Activated CD4-positive, alpha-beta T cell treated with anti-CD3 and anti-CD28 coated beads for 36 hours (primary cell): ENCODE measurements around the gene TNP2. TPM values are rescaled to one million over a fixed set of nuclear protein-coding genes. Genes with fewer than 3 reads are reported as not detected.

ENCODE experiments used
- ATAC-seq: fragments of 200-7000 bp; cut with Tn5 transposase; one replicate; pipeline ENCODE4 v1.10.0; 2021; ENCODE audit warnings: mild to moderate bottlenecking, moderate library complexity
- CTCF ChIA-PET: fragments of 350-600 bp; sonication (Branson Sonifier 250); formaldehyde crosslinking; loops from one replicate; lab custom pipeline; 2021; ENCODE audit warnings: antibody characterized with exemption; lab: Charles Lee
- POLR2A ChIA-PET: fragments of 350-600 bp; sonication (Branson Sonifier 250); formaldehyde crosslinking; loops from one replicate; lab custom pipeline; 2021; ENCODE audit warnings: antibody characterized with exemption, inconsistent platforms; lab: Charles Lee
- DNase-seq: peaks from one replicate; pipeline ENCODE4 v3.0.0-alpha.2; 2020
- H3K27ac Mint-ChIP-seq: one replicate; pipeline ENCODE4 v1.8.0; 2021; ENCODE audit warnings: mixed read lengths
- H3K27me3 Mint-ChIP-seq: one replicate; pipeline ENCODE4 v1.8.0; 2021; ENCODE audit warnings: mixed read lengths
- H3K36me3 Mint-ChIP-seq: one replicate; pipeline ENCODE4 v1.8.0; 2021; ENCODE audit warnings: low read depth, mixed read lengths
- H3K4me1 Mint-ChIP-seq: one replicate; pipeline ENCODE4 v1.8.0; 2021; ENCODE audit warnings: mixed read lengths
- H3K4me3 Mint-ChIP-seq: one replicate; pipeline ENCODE4 v1.8.0; 2021; ENCODE audit warnings: mild to moderate bottlenecking, moderate library complexity, mixed read lengths
- H3K9me3 Mint-ChIP-seq: one replicate; pipeline ENCODE4 v1.8.0; 2021; ENCODE audit warnings: low read depth, mixed read lengths
- intact Hi-C, 2 experiments: fragments of 100-400 bp; cut with DNase I in 1 of 2; cut with micrococcal nuclease in 1 of 2; formaldehyde crosslinking; loops; one replicate each; pipeline versions ENCODE4 v1.14.2 to v1.15.1; 2022 to 2024; cut with DNase I, micrococcal nuclease
- total RNA-seq, 2 experiments: library from RNA; stranded (reverse); gene quantifications; one replicate each; pipeline ENCODE4 v1.2.3, GENCODE V29; 2021

TNP2 gene
- total RNA-seq, 2 experiments from 2014 or later: not detected

DNA sequence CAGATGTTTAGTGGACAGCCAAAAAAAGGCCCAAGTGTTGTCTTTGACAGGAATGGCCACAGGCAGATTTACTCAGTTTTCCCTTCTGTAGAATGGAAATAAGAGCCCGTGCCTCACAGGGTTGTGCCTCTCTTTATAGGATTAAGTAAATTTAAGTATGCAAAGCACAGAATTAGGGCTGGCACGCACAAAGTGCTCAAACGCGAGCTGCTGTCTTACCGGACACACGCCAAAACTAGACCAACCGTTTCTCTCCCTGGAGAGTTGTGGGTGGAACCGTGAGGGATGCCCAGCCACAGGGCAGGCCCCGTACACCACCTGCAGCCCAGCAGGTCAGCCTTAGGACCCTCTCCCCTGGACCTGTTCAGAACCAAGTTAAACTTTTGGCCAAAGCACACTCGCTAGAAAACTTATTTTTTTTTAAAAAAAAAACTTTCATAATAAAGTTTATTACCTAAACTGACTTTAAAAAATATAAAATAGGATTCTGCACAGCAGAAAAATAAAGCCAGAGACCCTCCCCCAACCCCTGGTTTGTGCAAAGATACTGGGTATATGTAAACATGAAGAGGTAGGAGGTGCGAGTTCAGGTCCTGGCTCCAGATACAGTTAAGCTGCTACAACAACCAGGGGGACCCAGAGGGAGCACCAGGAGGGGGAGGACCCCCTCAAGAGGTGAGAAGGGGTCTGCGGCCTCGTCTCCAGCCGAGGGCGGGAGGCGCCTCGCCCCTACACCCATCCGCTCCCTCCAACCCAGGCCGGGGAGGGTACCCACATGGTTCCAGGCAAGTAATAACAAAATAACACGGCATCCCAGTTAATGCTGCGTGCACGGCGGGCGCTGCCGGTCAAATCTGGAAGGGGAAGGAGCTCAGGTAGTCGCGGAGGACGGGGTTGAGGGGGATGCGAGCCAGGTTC is 14.9 kb downstream of the TNP2 start:
- peak; percentile 39 for DNase-seq
- CTCF ChIA-PET: interaction anchor here (0.6 to 3.5 kb wide), 13 partner anchors 29 to 1889 kb away, joined by 3 to 34 read pairs (median 3); no protein-coding TSS in a partner anchor
- Mint-ChIP-seq H3K36me3 (peaks cover 52% of the 10 kb centered on the region), H3K27ac (peak overlapping the region; percentile 95), H3K9me3 (no peaks in the 10 kb centered on the region), H3K4me3 (peak overlapping the region; percentile 87), H3K27me3 (no peaks in the 10 kb centered on the region), H3K4me1 (peaks cover 50% of the 10 kb centered on the region)
- POLR2A ChIA-PET: interaction anchor here (1.0 to 4.5 kb wide), 15 partner anchors 9 to 489 kb away, joined by 3 to 79 read pairs (median 8); partner anchors contain the start of gene TXNDC11
- no peak for ATAC-seq
- intact Hi-C loops: loop anchor here (1.0 to 2.0 kb wide), 6 partner anchors 57 to 661 kb away; partner anchors contain the start of gene GSPT1 (in 1 of the 2)

DNA sequence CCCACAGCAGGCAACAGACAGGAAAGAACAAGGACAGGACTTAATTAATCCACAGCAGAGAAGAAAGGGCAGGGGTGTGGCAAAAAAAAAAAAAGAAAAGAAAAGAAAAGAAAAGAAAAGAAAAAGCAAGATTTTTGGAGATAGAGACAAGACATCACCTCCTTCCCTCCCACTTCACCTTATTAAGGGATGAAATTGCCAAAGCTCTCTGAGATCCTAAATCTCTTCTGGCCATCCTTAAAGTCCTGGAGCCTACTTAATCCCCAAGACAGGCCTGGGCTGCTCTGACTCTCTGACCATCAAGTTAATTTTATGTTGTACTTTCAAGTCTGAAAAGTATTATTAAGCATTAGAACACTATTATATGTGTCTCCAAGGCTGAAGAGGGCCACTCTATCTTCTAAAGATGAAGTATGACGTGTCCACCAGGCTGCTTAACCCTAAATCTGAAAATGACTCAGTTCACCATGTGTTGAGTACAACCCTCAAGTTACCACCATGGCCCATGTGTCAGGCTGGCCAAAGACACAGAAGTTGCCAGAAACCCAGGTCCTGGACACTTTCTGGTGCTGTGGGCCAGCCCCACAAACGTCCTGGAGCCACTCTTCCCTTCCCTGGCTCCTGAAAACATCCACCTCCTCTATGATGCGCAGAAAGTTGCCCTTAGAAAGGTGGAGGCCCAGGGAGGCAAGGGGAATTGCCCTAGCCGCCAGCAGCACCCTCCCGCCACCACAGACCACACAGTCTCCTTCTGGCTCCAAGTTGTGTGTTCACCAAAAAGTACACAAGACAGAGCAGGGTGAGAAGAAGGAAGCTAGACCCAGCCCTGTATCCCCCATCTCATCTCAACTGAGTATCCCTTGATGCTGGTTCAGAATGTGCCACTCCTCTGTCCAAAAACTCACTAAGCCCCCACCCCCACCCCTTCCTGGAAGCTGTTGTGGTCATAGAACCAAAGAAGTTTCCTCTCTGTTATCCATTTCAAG is 15.8 kb downstream of the TNP2 start:
- Mint-ChIP-seq H3K4me1 (peaks cover 42% of the 10 kb centered on the region), H3K4me3 (peak overlapping the region; percentile 87), H3K9me3 (no peaks in the 10 kb centered on the region), H3K27ac (peak overlapping the region; percentile 95), H3K36me3 (peaks cover 54% of the 10 kb centered on the region), H3K27me3 (no peaks in the 10 kb centered on the region)
- ChIA-PET POLR2A (interaction anchor here (0.6 to 4.5 kb wide), 19 partner anchors 10 to 289 kb away, joined by 3 to 79 read pairs (median 15); no protein-coding TSS in a partner anchor), CTCF (interaction anchor here (0.6 to 3.5 kb wide), 5 partner anchors 28 to 299 kb away, joined by 3 to 34 read pairs (median 5); no protein-coding TSS in a partner anchor)
- DNase-seq (peak; percentile 80), ATAC-seq (peak; percentile 10)
- intact Hi-C loops: loop anchor here (1.0 to 2.0 kb wide), 6 partner anchors 57 to 661 kb away; partner anchors contain the start of gene GSPT1 (in 1 of the 2)

DNA sequence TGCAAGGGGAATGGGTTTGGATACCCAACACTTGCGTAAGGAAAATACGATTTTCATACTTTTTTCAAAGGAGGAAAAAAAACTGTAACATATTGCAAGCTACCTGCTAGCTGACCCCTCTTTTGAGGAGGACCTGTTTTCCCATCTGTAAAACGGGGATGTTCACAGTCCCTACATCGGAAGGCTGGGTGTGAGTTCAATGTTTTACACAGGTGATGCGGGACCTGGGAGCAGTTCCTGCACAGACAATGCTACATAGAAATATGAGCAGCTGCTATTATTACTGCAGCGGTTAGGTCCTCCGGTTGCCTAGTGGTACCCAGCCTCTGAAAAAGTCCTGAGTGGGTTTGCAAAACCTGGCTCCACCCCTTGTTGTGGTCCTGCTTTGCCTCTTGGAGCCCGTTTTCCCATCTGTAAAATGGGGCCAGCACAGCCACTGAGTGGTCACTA is 16.6 kb downstream of the TNP2 start:
- Mint-ChIP-seq H3K4me1 (peaks cover 43% of the 10 kb centered on the region), H3K27ac (peak overlapping the region; percentile 95), H3K27me3 (no peaks in the 10 kb centered on the region), H3K4me3 (peak overlapping the region; percentile 87), H3K9me3 (no peaks in the 10 kb centered on the region), H3K36me3 (peaks cover 58% of the 10 kb centered on the region)
- DNase-seq (peak; percentile 46), ATAC-seq (no peak)
- CTCF ChIA-PET: interaction anchor here (0.6 to 1.7 kb wide), 10 partner anchors 19 to 613 kb away, joined by 3 to 9 read pairs (median 3); no protein-coding TSS in a partner anchor
- POLR2A ChIA-PET: interaction anchor here (0.6 to 2.5 kb wide), 19 partner anchors 11 to 379 kb away, joined by 3 to 50 read pairs (median 5); no protein-coding TSS in a partner anchor
- intact Hi-C loops: loop anchor here (1.0 to 2.0 kb wide), 10 partner anchors 19 to 662 kb away; partner anchors contain the start of gene GSPT1 (in 1 of the 2)

DNA sequence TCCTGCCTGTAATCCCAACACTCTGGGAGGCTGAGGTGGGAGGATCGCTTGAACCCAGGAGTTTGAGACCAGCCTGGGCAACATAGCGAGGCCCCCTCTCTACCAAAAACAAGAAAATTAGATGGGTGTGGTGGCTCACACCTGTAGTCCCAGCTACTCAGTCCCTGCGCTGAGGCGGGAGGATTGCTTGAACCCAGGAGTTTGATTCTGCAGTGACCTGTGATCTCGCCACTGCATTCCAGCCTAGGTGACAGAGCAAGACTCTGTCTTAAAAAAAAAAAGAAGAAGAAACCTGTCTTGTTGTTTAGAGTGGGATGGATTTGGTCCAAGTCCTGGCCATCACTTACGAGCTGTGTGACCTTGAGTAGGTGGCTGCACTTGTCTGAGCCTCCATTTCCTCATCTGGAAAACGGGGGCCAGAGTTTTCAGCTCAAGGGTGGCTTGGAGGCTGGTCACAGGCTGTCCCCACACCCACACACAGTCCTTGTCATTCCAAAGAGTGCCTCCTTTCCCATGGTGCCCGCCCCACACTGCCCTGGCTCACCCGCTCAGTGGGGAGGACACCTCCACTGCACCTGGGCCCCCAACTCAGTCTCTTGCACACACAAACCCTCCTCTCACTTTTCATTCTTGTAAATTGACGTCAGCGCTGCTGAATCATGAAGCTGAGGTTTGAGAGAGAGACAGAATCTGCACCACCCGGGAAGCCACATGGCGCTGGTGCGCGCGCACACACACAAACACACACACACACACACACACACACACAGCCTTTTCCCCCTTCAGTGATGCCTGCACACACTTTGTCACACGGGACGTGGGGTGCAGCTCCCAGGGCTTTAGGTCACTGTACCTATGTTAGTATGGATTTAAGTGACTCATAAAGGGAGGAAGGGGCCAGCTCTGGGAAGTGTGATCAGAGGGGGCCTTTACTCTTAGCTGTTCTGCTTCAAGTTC is 17.3 kb downstream of the TNP2 start:
- peak overlapping the region; percentile 87 for H3K4me3 Mint-ChIP-seq
- DNase-seq (peak; percentile 92), ATAC-seq (peak; percentile 45)
- ChIA-PET CTCF (interaction anchor here (0.6 to 1.7 kb wide), 10 partner anchors 19 to 613 kb away, joined by 3 to 9 read pairs (median 3); no protein-coding TSS in a partner anchor), POLR2A (interaction anchor here (0.6 to 2.5 kb wide), 28 partner anchors 12 to 380 kb away, joined by 3 to 50 read pairs (median 4); partner anchors contain the start of gene PRM3)
- H3K4me1 Mint-ChIP-seq: peaks cover 44% of the 10 kb centered on the region
- peaks cover 61% of the 10 kb centered on the region for H3K36me3 Mint-ChIP-seq
- peak overlapping the region; percentile 95 for H3K27ac Mint-ChIP-seq
- no peaks in the 10 kb centered on the region for H3K27me3 Mint-ChIP-seq
- intact Hi-C loops: loop anchor here (1.0 to 2.0 kb wide), 10 partner anchors 19 to 663 kb away; partner anchors contain the start of gene GSPT1 (in 1 of the 2)
- no peaks in the 10 kb centered on the region for H3K9me3 Mint-ChIP-seq

DNA sequence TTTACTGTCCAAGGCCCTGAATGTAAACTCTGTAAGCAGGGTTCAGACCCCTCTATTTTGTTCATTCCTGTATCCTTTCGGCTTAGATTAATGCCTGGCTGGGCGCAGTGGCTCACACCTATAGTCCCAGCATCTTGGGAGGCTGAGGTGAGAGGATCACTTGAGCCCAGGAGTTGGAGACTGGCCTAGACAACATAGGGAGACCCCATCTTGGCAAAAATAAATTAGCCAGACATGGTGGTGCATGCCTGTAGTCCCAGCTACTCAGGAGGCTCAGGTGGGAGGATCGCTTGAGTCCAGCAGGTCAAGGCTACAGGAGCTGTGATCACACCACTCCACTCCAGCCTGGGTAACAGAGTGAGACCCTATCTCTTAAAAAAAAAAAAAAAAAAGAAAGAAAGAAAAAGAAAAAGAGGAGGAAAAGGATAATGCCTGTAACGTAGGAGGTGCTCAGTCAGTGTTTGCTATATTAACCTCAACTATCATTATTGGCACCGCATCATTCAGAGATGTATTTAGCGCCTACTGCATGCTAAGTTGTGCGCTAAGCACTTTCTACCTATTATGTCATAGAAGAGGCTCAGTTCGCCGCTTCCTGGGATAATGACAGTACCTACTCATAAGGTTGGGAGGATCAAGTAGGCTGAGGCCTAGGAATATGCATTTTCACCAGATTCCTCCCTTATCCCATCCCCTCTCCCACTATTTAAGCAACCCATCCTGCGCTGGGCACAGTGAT is 18.2 kb downstream of the TNP2 start:
- no peak for ATAC-seq
- Mint-ChIP-seq H3K36me3 (peaks cover 60% of the 10 kb centered on the region), H3K27ac (peak overlapping the region; percentile 95), H3K9me3 (no peaks in the 10 kb centered on the region), H3K27me3 (no peaks in the 10 kb centered on the region), H3K4me3 (peak overlapping the region; percentile 87), H3K4me1 (peaks cover 52% of the 10 kb centered on the region)
- DNase-seq: no peak
- ChIA-PET POLR2A (interaction anchor here (0.8 to 2.5 kb wide), 10 partner anchors 12 to 300 kb away, joined by 3 to 50 read pairs (median 11); no protein-coding TSS in a partner anchor), CTCF (interaction anchor here (0.6 to 1.7 kb wide), 4 partner anchors 25 to 279 kb away, joined by 3 to 9 read pairs (median 6); no protein-coding TSS in a partner anchor)
- intact Hi-C loops: no loop called here

DNA sequence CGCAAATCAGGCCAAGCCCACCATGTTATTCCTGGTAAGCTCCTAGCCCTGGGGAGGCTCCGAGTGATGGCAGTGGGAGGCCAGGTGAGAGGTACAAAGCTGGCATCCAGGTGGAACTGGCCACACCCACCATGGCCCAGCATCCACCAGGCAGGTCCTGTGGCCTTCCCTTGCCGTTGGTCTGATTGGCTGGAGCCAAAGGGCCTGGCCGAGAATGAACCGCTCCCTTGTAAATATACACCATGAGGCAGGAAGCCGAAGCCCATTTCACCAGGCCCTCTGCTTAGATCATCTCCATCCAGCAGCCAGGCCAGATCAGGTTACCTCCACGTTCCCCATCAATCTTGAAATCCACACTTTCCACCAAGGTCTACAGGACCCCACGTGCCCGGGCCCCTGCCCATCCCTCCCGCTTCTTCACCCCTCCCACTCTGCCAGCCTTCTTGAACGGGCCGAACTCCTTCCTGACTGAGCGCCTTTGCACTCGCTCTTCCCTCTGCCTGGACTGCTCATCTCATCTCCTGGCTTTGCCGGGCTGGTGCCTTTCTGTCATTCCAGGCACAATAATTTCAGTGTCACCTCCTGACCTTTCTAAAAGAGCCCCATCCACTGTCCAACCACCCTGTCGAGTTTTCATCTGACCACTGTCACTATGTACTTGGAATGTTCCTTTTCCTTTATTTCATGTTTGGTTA is 18.9 kb downstream of the TNP2 start:
- intact Hi-C loops: no loop called here

DNA sequence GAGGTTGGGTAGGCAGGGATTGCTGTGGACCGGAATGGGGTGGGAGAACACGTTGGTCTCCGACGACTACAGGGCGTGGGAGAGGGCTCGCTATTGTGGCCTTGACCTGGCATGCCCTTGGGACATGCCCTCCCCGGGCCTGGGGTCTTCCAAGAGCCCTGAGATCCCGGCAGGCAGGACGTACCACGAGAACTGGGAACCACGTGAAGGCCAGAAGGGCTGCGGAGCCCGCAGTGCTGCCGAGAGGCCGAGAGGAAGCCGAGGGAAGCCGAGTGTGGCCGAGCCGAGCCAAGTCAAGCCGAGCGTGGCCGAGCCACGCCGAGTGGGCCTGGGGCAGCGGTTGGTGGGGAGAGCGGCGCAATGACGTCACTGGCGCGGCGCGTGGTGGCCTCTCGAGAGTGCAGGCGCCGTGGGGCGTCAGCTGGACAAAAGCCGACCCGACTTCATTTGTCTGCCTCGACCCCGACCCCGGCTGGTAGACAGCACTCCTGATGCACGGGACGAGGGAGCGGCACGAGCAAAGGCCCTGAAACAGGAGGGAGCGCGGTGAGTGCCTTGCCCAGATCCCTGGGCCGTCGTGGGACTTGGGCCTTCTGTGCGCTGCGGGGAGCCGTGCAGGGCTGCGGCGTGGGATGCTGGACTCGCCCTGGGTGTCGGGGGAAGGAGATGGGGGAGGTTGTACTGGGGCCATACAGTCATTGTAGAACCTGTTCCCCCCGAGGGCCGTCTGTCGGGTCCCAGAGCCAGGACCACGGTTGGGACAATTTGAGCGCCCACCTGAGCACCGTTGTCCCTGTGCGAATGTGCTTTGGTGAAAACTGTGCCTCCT is 19.7 kb downstream of the TNP2 start:
- H3K4me1 Mint-ChIP-seq: peaks cover 63% of the 10 kb centered on the region
- no peaks in the 10 kb centered on the region for H3K27me3 Mint-ChIP-seq
- ChIA-PET POLR2A (interaction anchor here (0.7 to 1.1 kb wide), 2 partner anchors 24 to 285 kb away, joined by 4 read pairs; no protein-coding TSS in a partner anchor), CTCF (interaction anchor here (0.7 kb wide), 1 partner anchor 285 kb away, joined by 3 read pairs; no protein-coding TSS in a partner anchor)
- DNase-seq (peak; percentile 43), ATAC-seq (no peak)
- intact Hi-C loops: no loop called here
- peak overlapping the region; percentile 11 for H3K27ac Mint-ChIP-seq
- peaks cover 50% of the 10 kb centered on the region for H3K36me3 Mint-ChIP-seq
- no peaks in the 10 kb centered on the region for H3K9me3 Mint-ChIP-seq
- peak overlapping the region; percentile 28 for H3K4me3 Mint-ChIP-seq

More for the DNA sequence above, 18.9 kb downstream of the TNP2 start:
- Mint-ChIP-seq H3K27me3 (no peaks in the 10 kb centered on the region), H3K4me3 (peak overlapping the region; percentile 28), H3K36me3 (peaks cover 57% of the 10 kb centered on the region), H3K9me3 (no peaks in the 10 kb centered on the region), H3K4me1 (peaks cover 59% of the 10 kb centered on the region), H3K27ac (peak overlapping the region; percentile 76)
- ChIA-PET POLR2A (interaction anchor here (0.7 to 1.1 kb wide), 2 partner anchors 25 to 286 kb away, joined by 4 read pairs; no protein-coding TSS in a partner anchor), CTCF (interaction anchor here (0.6 to 0.7 kb wide), 2 partner anchors 124 to 286 kb away, joined by 3 read pairs; no protein-coding TSS in a partner anchor)
- ATAC-seq (no peak), DNase-seq (peak; percentile 47)

DNA sequence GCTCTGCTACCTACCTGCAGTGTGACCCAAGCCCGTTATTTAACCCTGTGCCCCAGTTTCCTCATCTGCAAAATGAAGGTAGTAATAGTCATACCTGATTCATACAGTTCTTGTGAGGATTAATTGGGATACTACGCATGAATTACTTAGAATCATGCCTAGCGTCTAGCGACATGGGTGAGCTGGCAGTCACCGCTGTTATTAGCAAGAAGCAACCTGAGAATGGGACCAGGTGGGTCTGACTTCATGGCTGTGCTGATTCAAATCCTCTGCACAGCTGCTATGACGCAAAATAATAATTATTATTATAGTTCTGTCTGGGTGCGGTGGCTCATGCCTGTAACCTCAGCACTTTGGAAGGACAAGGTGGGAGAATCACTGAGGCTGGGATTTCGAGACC is 21.0 kb downstream of the TNP2 start:
- POLR2A ChIA-PET: interaction anchor here (0.6 to 1.7 kb wide), 5 partner anchors 20 to 279 kb away, joined by 3 to 5 read pairs (median 3); partner anchors contain the start of gene TNP2
- Mint-ChIP-seq H3K4me1 (peaks cover 59% of the 10 kb centered on the region), H3K36me3 (peaks cover 38% of the 10 kb centered on the region), H3K9me3 (no peaks in the 10 kb centered on the region), H3K27ac (peak overlapping the region; percentile 33), H3K27me3 (no peaks in the 10 kb centered on the region), H3K4me3 (no peak overlapping the region)
- ATAC-seq (peak; percentile 4), DNase-seq (peak; percentile 55)
- intact Hi-C loops: no loop called here
- CTCF ChIA-PET: interaction anchor here (0.8 to 1.8 kb wide), 4 partner anchors 9 to 284 kb away, joined by 3 to 6 read pairs (median 4); no protein-coding TSS in a partner anchor
